GM21723 (cell line): ENCODE results near the gene CTSC.
"Not testable (repeated sequence)": the region's sequence is repeated elsewhere in the genome, so short reads cannot be mapped to it uniquely, and the experiment has no call there.

Experiments
- ATAC-seq: cut with Tn5 transposase; IDR thresholded peaks from one replicate; pipeline ENCODE4 v1.9.1; 2021; ENCODE audit warnings: mild to moderate bottlenecking, moderate library complexity; ENCODE audit not compliant: unreplicated experiment

Gene CTSC

DNA sequence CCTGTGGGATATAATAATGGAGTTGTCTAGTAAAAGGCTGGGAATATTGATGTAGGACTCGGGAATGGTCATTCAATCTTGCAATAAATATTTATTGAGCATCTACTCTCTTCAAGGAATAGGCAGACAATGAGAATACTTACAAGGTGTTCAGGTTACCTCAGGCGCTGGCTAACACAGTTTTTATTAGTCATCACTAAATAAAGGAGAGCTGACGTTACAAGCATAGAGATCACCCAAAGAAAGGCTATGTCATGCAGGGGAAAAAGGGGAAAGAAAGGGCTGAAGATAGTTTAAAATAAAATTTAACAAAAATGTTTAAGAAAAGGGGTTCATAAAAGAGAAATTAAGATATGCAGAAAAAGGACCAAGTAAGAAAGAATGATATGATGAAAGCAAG is 15.8 kb upstream of the CTSC start:
- no peak for ATAC-seq

- ATAC-seq, result no peak
Observed at GRCh38 chr11:88352139-88352538, 14.6 kb upstream of the CTSC start.

- no peak for ATAC-seq
Observed at GRCh38 chr11:88348870-88349269, 11.3 kb upstream of the CTSC start.

- ATAC-seq, result no peak
Observed at GRCh38 chr11:88345949-88346348, 8.4 kb upstream of the CTSC start.

DNA sequence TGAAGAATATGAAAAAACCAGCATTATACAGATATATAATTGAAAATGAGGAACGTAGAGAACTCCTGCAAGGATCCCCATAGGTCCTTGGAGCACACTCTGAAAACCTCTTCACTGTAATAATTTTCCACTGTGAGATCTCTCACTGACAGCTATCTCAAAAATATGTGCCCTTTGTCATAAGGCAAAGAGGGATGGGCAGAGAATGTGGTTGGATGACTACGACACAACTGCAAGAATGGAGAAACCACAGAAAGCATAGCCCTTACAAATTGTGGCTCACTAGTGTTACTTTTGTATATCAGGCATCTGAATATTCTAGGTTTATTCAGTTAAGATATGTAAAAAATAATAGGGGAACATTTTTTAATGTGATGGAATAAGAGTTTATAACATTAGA is 7.9 kb upstream of the CTSC start:
- ATAC-seq, result no peak

DNA sequence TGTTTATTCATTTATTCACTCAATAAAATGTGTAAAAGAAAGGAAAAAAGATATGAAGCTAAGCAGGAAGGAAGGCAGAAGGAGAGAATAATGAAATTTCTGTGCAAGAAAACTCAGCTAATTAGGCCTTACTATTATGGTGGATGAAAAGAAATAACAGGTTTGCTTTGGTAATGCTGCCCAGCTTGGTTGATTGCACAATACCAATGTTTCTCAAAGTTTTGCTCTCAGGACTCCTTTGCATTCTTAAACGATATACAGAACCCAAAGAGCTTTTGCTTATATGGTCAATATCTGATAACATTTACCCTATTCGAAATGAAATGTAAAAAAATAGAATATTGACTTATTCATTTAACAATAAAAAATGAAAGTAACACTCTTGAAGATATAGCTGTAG is 7.3 kb upstream of the CTSC start:
- no peak for ATAC-seq

- ATAC-seq, result no peak
Observed at GRCh38 chr11:88341522-88342251, 4.2 kb upstream of the CTSC start.

- no peak for ATAC-seq
Observed at GRCh38 chr11:88340366-88340935, 2.9 kb upstream of the CTSC start.

DNA sequence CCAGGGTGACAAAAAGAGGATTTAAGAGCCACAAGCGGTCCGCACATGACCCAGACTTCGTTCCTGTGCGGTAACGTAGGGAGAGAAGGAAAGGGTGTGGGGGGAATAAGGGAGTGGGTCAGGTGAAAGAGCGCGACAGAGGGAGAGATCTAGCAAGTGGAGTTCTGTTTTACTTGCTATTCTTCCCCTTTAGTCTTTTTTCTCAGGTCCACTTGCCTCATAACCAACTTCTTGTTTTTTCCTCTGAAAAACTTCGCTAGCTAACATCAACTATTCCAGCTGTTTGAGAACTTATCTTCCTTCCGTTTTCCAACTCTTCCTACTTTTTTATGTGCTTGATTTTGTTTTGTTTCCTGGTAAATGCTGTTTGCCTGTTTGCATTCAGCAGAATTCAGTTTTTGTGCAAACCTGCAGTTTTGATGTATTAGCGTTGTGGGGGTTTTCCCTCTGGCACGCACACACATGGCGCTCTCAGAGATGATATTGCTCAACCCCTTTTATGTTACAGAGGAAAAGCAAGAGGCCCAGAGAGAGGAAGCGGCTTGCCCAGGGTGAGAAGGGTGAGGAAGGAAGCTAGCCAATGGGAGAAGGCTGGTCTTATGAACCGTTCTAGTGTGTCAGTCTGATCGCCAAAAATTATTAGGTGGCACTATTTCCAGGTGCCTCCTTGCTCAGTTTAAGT is 592 bp upstream of the CTSC start:
- ATAC-seq, result peak; percentile 40

GRCh38 chr11:88335284-88335683 is 2.3 kb downstream of the CTSC start:
- ATAC-seq, result no peak

GRCh38 chr11:88333862-88334261 is 3.7 kb downstream of the CTSC start:
- no peak for ATAC-seq

DNA sequence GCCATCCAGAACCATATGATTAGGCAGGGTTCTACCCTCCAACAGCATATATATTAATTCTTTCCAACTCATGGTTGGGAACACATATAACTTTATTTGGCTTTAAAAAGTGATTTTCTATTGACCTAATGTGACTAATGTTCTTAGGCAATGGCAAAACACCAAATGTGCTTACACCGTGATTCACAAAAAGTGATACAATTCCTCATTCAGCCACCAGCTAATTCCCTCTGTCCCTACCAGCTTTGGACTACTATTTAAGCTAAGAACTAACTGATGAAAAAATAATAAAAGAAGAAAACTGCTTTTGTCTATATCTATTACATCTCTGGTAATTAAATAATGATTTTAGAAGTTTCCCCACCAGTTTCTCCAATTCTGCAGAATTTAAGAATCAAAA is 4.7 kb downstream of the CTSC start:
- no peak for ATAC-seq

- ATAC-seq, result no peak
Observed at GRCh38 chr11:88330826-88331428, 6.6 kb downstream of the CTSC start.

- no peak for ATAC-seq
Observed at GRCh38 chr11:88329563-88330250, 7.8 kb downstream of the CTSC start.

GRCh38 chr11:88327462-88328143 is 9.9 kb downstream of the CTSC start:
- peak; percentile 42 for ATAC-seq

DNA sequence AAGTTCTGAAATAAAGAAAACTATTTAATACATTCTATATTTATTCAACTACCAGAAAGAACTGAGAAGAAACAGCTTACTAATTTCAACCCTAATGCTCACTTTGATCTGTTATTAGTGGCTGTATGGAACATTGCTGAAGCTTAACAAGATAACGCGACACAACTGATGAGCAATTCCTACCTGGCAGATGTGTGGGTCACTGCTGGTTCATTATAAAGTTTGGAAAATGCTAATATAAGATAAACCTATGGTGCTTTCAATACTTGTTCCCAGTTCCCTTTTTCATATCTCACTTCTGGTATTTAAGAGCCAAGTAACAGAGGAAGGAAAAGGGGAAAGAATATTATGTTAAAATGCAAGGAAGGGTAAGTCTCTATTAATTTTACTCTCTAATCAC is 10.5 kb downstream of the CTSC start:
- ATAC-seq, result peak; percentile 68

DNA sequence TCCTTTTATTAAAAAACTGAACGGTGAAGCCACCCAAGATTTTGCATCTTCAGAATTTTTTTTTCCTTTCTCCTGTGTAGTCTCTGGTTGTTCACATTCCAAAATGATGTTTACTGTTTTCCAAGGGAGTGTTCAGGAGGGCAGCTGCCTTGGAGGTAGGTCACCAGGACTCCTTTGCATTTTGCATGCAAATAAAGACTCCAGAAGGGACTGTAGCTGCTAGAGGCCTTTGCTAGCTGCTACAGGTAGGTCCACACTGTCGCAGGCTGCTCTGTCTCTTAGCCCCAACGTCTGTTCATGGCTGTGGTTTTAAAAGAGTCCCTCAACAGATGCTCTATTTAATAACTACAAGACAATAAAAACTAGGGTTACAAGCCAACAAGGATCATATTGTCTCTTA is 11.4 kb downstream of the CTSC start:
- ATAC-seq, result no peak

DNA sequence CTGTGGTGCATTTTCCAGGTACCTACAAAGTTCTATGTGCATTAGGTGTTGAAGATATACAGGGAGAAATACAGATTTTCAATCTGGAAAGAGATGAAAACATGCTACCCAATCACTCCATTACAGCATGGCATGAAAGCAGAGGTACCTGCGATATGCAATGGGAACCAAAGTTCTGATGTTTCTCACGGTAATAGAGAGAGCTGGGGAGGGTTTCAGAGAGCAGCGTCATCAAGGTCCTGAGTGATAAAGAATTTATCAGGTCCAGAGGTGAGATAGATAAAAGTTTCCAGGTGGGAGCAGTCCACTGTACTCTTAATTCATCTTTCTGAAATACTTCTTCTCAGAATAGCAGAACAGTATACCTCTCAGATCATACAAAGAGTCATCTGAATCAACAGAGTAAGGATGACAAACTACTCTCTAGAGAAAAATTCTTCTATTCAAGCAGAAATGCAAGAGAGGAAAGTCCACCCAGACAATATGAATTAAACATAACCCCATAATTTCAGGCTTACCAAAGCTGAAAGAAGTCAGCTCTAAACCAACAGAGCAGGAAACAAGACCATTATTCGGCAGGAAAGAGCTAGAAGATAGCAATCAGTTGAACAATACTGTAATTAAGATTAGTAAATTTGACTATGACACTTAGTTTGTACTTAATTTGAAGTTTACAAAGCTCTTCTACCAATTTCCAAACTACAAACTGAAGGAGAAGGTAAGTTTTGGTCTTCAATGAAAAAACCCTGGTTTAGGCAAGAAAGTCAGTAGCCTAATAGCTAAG is 12.8 kb downstream of the CTSC start:
- no peak for ATAC-seq

DNA sequence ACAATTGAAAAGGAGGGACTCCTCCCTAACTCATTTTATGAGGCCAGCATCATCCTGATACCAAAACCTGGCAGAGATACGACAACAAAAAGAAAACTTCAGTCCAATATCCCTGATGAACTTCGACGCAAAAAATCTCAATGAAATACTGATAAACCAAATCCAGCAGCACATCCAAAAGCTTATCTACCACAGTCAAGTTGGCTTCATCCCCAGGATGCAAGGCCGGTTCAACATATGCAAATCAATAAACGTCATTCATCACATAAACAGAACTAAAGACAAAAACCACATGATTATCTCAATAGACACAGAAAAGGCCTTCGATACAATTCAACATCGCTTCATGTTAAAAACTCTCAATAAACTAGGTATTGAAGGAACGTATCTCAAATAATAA is 14.7 kb downstream of the CTSC start:
- not testable (repeated sequence) for ATAC-seq

- not testable (repeated sequence) for ATAC-seq
Observed at GRCh38 chr11:88321412-88321811, 16.1 kb downstream of the CTSC start.
